Loucy (cell line): Measurements from ENCODE around the gene GPR151.

Experiments used
- EZH2phosphoT487 ChIP-seq: fragments of 200-600 bp; IDR thresholded peaks from 2 replicates; pipeline ENCODE4 v1.6.1; 2018; ENCODE audit warnings: antibody characterized with exemption, mild to moderate bottlenecking, moderate library complexity, borderline replicate concordance
- TF ChIP-seq, protein P1 (sequence below): fragments of 200-600 bp; sonication (generic); conservative IDR thresholded peaks from 2 replicates; pipeline ENCODE4 v1.5.1; 2014; ENCODE audit warnings: mild to moderate bottlenecking, antibody characterized with exemption, low read length

- no peak for TF ChIP-seq EZH2phosphoT487
- TF ChIP-seq, protein P1, sequence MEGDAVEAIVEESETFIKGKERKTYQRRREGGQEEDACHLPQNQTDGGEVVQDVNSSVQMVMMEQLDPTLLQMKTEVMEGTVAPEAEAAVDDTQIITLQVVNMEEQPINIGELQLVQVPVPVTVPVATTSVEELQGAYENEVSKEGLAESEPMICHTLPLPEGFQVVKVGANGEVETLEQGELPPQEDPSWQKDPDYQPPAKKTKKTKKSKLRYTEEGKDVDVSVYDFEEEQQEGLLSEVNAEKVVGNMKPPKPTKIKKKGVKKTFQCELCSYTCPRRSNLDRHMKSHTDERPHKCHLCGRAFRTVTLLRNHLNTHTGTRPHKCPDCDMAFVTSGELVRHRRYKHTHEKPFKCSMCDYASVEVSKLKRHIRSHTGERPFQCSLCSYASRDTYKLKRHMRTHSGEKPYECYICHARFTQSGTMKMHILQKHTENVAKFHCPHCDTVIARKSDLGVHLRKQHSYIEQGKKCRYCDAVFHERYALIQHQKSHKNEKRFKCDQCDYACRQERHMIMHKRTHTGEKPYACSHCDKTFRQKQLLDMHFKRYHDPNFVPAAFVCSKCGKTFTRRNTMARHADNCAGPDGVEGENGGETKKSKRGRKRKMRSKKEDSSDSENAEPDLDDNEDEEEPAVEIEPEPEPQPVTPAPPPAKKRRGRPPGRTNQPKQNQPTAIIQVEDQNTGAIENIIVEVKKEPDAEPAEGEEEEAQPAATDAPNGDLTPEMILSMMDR, result peak; percentile 90
Observed at GRCh38 chr5:146541958-146542849, 26.2 kb upstream of the GPR151 start.
